ENCODE data around the gene GRID2.

- TF ChIP-seq EZH2 (IDR thresholded peaks at IDR 0.05) (no peak), EZH2phosphoT487 (IDR thresholded peaks at IDR 0.05) (no peak)
- TF ChIP-seq, protein P1, sequence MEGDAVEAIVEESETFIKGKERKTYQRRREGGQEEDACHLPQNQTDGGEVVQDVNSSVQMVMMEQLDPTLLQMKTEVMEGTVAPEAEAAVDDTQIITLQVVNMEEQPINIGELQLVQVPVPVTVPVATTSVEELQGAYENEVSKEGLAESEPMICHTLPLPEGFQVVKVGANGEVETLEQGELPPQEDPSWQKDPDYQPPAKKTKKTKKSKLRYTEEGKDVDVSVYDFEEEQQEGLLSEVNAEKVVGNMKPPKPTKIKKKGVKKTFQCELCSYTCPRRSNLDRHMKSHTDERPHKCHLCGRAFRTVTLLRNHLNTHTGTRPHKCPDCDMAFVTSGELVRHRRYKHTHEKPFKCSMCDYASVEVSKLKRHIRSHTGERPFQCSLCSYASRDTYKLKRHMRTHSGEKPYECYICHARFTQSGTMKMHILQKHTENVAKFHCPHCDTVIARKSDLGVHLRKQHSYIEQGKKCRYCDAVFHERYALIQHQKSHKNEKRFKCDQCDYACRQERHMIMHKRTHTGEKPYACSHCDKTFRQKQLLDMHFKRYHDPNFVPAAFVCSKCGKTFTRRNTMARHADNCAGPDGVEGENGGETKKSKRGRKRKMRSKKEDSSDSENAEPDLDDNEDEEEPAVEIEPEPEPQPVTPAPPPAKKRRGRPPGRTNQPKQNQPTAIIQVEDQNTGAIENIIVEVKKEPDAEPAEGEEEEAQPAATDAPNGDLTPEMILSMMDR (IDR thresholded peaks at IDR 0.05) = no peak
These were observed 981.6 kb downstream of the GRID2 start for GRCh38 chr4:93285346-93285745.
